SK-N-SH (cell line): Measurements from ENCODE around the gene DEGS2. TPM values are rescaled to one million over a fixed set of nuclear protein-coding genes. Genes with fewer than 3 reads are reported as not detected.

Experiments
- CHD2 ChIP-seq: fragments of 150-350 bp; IDR thresholded peaks from 2 replicates; pipeline ENCODE4 v1.6.1; 2018; ENCODE audit warnings: low read length; ENCODE audit not compliant: partially characterized antibody
- EP300 ChIP-seq, 2 experiments: IDR thresholded peaks; 2 replicates each; pipeline versions ENCODE4 v1.4.0 to v1.6.1; 2012; ENCODE audit warnings: borderline replicate concordance in 1 of 2, low read depth in 1 of 2, low read length in 1 of 2
- EZH2phosphoT487 ChIP-seq: fragments of 200-600 bp; sonication (generic); IDR thresholded peaks from 2 replicates; pipeline ENCODE4 v1.6.1; 2017; ENCODE audit warnings: low read depth, mixed run types, mild to moderate bottlenecking, antibody characterized with exemption, moderate library complexity, borderline replicate concordance
- FOSL2 ChIP-seq: IDR thresholded peaks from 2 replicates; pipeline ENCODE4 v1.4.0; 2012; ENCODE audit warnings: low read depth, mild to moderate bottlenecking, moderate library complexity, borderline replicate concordance
- FOXJ3 ChIP-seq: sonication (generic); formaldehyde crosslinking; IDR thresholded peaks from 2 replicates; pipeline ENCODE4 v1.5.1; 2020; ENCODE audit warnings: mild to moderate bottlenecking, missing genetic modification reagents
- FOXM1 ChIP-seq: IDR thresholded peaks from 2 replicates; pipeline ENCODE4 v1.4.0; 2012; ENCODE audit warnings: low read depth, mild to moderate bottlenecking
- JUND ChIP-seq: IDR thresholded peaks from 2 replicates; pipeline ENCODE4 v1.4.0; 2012
- MAX ChIP-seq: IDR thresholded peaks from 2 replicates; pipeline ENCODE4 v1.4.0; 2012; ENCODE audit warnings: low read depth
- MXI1 ChIP-seq: IDR thresholded peaks from 2 replicates; pipeline ENCODE4 v1.6.1; 2012; ENCODE audit warnings: mild to moderate bottlenecking, low read depth, low read length, improper control_type of control experiment
- NFIC ChIP-seq: IDR thresholded peaks from 2 replicates; pipeline ENCODE4 v1.4.0; 2012; ENCODE audit warnings: borderline replicate concordance
- NRF1 ChIP-seq: IDR thresholded peaks from 2 replicates; pipeline ENCODE4 v1.6.1; 2012; ENCODE audit warnings: low read depth, mild to moderate bottlenecking, low read length
- PBX3 ChIP-seq: IDR thresholded peaks from 2 replicates; pipeline ENCODE4; 2012
- POLR2AphosphoS5 ChIP-seq: IDR thresholded peaks from 2 replicates; pipeline ENCODE4 v1.6.1; 2012; ENCODE audit warnings: low read depth, low read length
- RAD21 ChIP-seq: IDR thresholded peaks from 2 replicates; pipeline ENCODE4 v1.6.1; 2012; ENCODE audit warnings: mild to moderate bottlenecking, low read length
- RCOR1 ChIP-seq: fragments of 150-350 bp; IDR thresholded peaks from 2 replicates; pipeline ENCODE4 v1.6.1; 2017; ENCODE audit warnings: antibody characterized with exemption, low read length
- REST ChIP-seq: IDR thresholded peaks from 2 replicates; pipeline ENCODE4 v1.6.1; 2012; ENCODE audit warnings: mild to moderate bottlenecking, low read depth, low read length, moderate library complexity
- RXRA ChIP-seq: IDR thresholded peaks from 2 replicates; pipeline ENCODE4 v1.4.0; 2012; ENCODE audit warnings: low read depth, mild to moderate bottlenecking, borderline replicate concordance
- SIN3A ChIP-seq: IDR thresholded peaks from 2 replicates; pipeline ENCODE4 v1.6.1; 2012; ENCODE audit warnings: low read depth, mild to moderate bottlenecking, low read length, moderate library complexity, borderline replicate concordance
- SMC3 ChIP-seq: IDR thresholded peaks from 2 replicates; pipeline ENCODE4 v1.6.1; 2012; ENCODE audit warnings: low read depth, low read length, improper control_type of control experiment
- TCF12 ChIP-seq: IDR thresholded peaks from 2 replicates; pipeline ENCODE4 v1.4.0; 2012
- TEAD4 ChIP-seq: IDR thresholded peaks from 2 replicates; pipeline ENCODE4 v1.4.0; 2012; ENCODE audit warnings: mild to moderate bottlenecking, borderline replicate concordance; ENCODE audit not compliant: insufficient read depth
- USF1 ChIP-seq: IDR thresholded peaks from 2 replicates; pipeline ENCODE4 v1.4.0; 2012; ENCODE audit warnings: low read depth, borderline replicate concordance
- USF2 ChIP-seq: fragments of 150-350 bp; IDR thresholded peaks from 2 replicates; pipeline ENCODE4 v1.6.1; 2017; ENCODE audit warnings: antibody characterized with exemption, low read length, low read depth, borderline replicate concordance
- YY1 ChIP-seq: IDR thresholded peaks from 2 replicates; pipeline ENCODE4 v1.4.0; 2012; ENCODE audit warnings: low read depth, mild to moderate bottlenecking
- ZBTB33 ChIP-seq: IDR thresholded peaks from 2 replicates; pipeline ENCODE4 v1.4.0; 2012; ENCODE audit warnings: low read depth, borderline replicate concordance
- polyA plus RNA-seq, 3 experiments: library from polyadenylated mRNA; depleted of rRNA; stranded (reverse); fragments of >200 nt; gene quantifications; 2 replicates each; pipeline ENCODE4 v1.2.3, GENCODE V29; 2012

Gene DEGS2
- polyA plus RNA-seq, 1 of the 3 experiments (the other 2 are of a cell fraction), result 0.02 TPM

- no peak for TF ChIP-seq ZBTB33
- TF ChIP-seq USF2, result peak; percentile 12; the same call in 1 of the 2 replicates
- TF ChIP-seq USF1, result no peak
- TF ChIP-seq SIN3A, result no peak
- peak in 1 of 2 experiments; percentile 63; a peak in 2 of 4 replicates for TF ChIP-seq EP300 (IDR thresholded peaks at IDR 0.05; ENCODE audit: borderline replicate concordance in 1 of 2, low read depth in 1 of 2, low read length in 1 of 2)
- TF ChIP-seq CHD2, result no peak
- peak; percentile 82; the same call in 1 of the 2 replicates for TF ChIP-seq MXI1
- no peak for TF ChIP-seq TEAD4
- TF ChIP-seq RCOR1, result peak; percentile 65
- TF ChIP-seq SMC3, result no peak
- TF ChIP-seq FOXJ3 (CRISPR knock-in tag), result peak; percentile 53; the same call in 1 of the 2 replicates
- no peak for TF ChIP-seq YY1
- no peak for TF ChIP-seq RXRA
- TF ChIP-seq FOXM1, result no peak
- no peak for TF ChIP-seq POLR2AphosphoS5
- TF ChIP-seq TCF12, result no peak
- no peak for TF ChIP-seq NRF1
- TF ChIP-seq RAD21, result no peak; the same call in 1 of the 2 replicates
- TF ChIP-seq JUND, result no peak
- no peak for TF ChIP-seq EZH2phosphoT487
- no peak for TF ChIP-seq REST
- TF ChIP-seq PBX3, result no peak
- TF ChIP-seq NFIC, result no peak
- no peak for TF ChIP-seq MAX
- no peak for TF ChIP-seq FOSL2
These were observed 17.1 kb downstream of the DEGS2 start (continued) for GRCh38 chr14:100142073-100143040.
